GM21381 (cell line): ENCODE data around the gene F7.

Experiments
- ATAC-seq: cut with Tn5 transposase; IDR thresholded peaks from one replicate; pipeline ENCODE4 v1.9.1; 2021; ENCODE audit warnings: mild to moderate bottlenecking, moderate library complexity; ENCODE audit not compliant: unreplicated experiment

Gene F7

GRCh38 chr13:113086031-113086750 lies 19.4 kb upstream of the F7 start:
- no peak for ATAC-seq

GRCh38 chr13:113086991-113087922 lies 18.3 kb upstream of the F7 start:
- no peak for ATAC-seq

GRCh38 chr13:113087923-113088690 lies 17.5 kb upstream of the F7 start:
- ATAC-seq: no peak

DNA sequence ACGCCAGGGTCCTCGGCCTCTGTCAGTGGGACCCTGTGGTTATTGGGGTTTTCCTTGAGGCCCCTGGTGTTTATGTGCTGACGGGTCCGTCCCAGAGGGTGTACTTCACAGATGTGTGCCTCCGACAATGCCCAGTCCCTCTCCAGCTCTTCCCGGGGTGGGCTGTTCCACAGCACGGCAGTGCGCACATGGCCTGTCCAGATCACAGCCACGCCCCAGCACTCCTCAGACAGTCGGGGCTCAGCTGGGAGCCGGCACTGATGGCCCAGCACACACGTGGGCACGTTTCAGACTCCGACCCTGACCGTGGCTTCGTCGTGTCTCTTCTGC lies 16.9 kb upstream of the F7 start:
- no peak for ATAC-seq

- ATAC-seq: no peak
Observed at GRCh38 chr13:113089693-113090414, 15.7 kb upstream of the F7 start.

- ATAC-seq: no peak
Observed at GRCh38 chr13:113090415-113090770, 15.2 kb upstream of the F7 start.

GRCh38 chr13:113090806-113091205 lies 14.8 kb upstream of the F7 start:
- no peak for ATAC-seq

- no peak for ATAC-seq
Observed at GRCh38 chr13:113091211-113091771, 14.3 kb upstream of the F7 start.

- ATAC-seq: no peak
Observed at GRCh38 chr13:113091891-113092775, 13.5 kb upstream of the F7 start.

DNA sequence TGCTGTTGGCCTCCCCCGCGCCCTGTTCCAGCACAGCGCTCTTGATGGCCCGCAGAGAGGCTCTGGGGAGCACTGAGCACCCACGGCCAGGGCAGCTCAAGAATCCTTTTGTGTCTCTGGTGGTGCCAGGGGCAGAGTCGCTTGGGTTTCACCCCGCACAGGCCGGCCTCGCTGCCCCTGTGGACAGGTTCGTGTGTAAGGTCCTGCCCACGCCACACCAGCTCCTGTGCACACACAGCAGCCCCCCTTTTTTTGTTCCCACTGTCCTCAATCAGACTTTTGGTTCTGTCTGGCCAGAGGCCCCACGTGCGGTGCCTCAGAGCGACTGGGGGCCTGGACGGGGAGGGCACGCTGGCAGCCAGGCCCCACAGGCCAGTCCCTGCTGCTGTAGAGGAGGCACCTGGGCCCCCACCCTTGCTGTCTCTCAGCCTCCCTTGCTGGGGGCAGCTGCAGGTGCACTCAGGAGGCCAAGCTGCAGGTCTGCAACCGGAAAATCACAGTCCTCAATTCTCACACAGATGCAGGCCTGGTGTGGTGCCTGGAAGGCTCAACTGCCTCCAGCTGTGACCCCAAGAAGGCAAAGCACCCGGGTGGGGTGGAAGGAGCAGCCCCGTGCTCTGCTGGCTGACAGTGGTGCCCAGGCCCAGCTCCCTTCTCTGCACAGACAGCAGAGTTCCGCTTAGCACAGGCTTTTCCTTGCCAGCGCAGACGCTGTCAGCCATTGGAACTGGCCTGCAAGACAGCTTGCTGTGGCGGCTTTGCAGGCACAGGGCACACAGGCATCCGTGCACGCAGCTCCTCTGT lies 12.6 kb upstream of the F7 start:
- ATAC-seq: no peak

GRCh38 chr13:113093580-113094409 lies 11.8 kb upstream of the F7 start:
- no peak for ATAC-seq

- no peak for ATAC-seq
Observed at GRCh38 chr13:113094410-113094800, 11.2 kb upstream of the F7 start.

GRCh38 chr13:113095146-113096051 lies 10.2 kb upstream of the F7 start:
- ATAC-seq: no peak

DNA sequence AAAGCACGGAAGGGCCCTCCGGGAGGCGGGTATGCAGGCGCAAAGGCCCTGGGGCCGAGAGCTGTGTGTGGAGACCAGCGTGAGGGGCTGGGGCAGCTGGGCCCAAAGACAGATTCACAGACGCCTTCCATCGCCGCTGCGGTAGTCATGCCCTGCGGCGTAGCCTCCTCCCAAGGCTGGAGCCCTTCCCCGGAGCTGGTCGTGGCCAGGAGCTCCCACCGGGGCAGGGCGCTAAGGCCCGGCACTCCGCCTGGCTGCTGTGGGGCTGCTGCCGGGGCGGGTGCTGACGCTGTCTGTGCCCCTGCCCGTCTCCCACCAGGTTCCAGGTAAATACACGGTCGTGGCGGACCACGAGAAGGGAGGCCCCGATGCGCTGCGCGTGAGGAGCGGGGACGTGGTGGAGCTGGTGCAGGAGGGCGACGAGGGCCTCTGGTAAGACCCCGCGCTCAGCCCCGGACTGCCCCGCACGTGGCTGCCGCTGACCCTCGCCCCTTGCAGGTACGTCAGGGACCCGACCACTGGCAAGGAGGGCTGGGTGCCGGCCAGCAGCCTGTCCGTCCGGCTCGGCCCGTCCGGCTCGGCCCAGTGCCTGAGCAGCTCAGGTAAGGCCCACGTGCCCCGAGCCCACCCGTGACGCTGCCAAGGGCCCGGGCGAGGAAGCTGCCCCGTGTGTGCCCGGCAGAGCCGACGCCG lies 9.4 kb upstream of the F7 start:
- ATAC-seq: no peak

DNA sequence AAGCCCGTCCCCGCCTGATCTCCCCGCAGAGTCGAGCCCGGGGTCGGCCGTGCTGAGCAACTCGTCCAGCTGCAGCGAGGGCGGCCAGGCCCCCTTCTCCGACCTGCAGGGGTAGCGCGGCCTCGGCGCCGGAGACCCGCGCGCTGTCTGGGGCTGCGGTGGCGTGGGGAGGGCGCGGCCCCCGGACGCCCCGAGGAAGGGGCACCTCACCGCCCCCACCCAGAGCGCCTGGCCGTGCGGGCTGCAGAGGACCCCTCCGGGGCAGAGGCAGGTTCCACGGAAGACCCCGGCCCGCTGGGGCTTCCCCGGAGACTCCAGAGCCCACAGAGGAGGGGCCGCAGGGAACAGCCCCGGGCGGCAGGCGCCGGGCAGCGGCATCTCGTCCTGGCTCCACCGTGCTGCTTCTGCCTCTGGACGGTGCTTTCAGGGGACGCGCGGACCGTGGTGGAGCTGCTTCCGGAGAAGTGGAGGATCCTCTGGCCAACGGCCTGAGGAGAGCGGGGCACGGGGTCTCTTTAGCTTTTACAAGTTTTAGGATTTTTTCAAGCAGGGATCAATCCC lies 8.8 kb upstream of the F7 start:
- no peak for ATAC-seq

GRCh38 chr13:113097651-113098050 lies 7.9 kb upstream of the F7 start:
- ATAC-seq: no peak
